ENCODE data around the gene HAS3.

HAS3 gene

GRCh38 chr16:69093974-69094373, 11.5 kb upstream of the HAS3 start:
- DNase-seq (ENCODE audit: low spot score), result no peak

GRCh38 chr16:69094501-69094900, 11.0 kb upstream of the HAS3 start:
- no peak for DNase-seq (ENCODE audit: low spot score)

GRCh38 chr16:69095193-69095592, 10.3 kb upstream of the HAS3 start:
- no peak for DNase-seq (ENCODE audit: low spot score)

GRCh38 chr16:69100071-69100691, 5.3 kb upstream of the HAS3 start:
- no peak for DNase-seq (ENCODE audit: low spot score)

DNA sequence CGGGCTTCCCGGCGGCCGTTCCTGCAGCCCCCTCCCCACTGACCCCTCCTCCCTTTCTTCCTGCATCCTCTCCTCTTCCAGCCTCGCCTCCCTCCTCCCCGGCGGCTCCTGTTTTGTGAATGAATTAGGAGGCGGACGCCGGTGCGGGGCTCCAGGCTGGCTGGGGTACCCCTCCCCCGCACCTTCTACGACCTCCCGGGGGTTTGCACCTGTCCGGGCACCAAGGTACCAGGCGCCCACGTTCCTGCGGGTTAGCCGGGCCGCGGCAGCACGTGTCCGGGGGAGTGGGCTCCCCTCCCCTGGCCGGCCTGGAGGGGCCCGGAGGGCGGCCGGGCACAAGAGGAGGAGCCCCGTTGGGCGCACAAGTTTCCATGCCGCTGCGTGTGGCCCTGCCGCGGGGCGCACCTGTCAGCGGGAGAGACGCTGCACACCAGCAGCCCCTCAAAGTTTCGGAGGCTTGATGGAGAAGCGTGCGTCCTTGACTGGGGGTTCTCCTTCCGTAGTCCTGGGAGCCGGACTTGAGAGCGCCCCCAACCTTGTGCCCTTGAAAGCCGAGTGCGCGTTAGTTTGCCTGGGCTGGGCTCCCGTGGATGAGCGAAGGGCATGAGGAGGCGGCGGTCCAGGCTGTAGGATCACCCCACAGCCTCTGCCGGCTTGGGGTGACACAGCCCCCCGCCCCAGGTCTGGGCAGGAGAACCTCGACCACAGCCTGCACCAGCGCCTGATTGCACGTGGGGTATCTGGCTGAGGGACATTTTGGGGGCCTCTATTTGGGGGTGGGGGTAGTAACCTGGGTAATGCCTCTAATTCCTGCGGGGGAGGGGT, 1.2 kb downstream of the HAS3 start:
- peak; percentile 39 for DNase-seq (ENCODE audit: low spot score)

- no peak for DNase-seq (ENCODE audit: low spot score)
Measured at GRCh38 chr16:69107316-69107962, 2.0 kb downstream of the HAS3 start.

GRCh38 chr16:69108064-69108904, 2.8 kb downstream of the HAS3 start:
- DNase-seq (ENCODE audit: low spot score), result no peak

GRCh38 chr16:69108905-69109252, 3.4 kb downstream of the HAS3 start:
- no peak for DNase-seq (ENCODE audit: low spot score)

GRCh38 chr16:69109486-69110270, 4.2 kb downstream of the HAS3 start:
- DNase-seq (ENCODE audit: low spot score), result no peak

- DNase-seq (ENCODE audit: low spot score), result no peak
Measured at GRCh38 chr16:69110406-69110805, 5.0 kb downstream of the HAS3 start.

DNA sequence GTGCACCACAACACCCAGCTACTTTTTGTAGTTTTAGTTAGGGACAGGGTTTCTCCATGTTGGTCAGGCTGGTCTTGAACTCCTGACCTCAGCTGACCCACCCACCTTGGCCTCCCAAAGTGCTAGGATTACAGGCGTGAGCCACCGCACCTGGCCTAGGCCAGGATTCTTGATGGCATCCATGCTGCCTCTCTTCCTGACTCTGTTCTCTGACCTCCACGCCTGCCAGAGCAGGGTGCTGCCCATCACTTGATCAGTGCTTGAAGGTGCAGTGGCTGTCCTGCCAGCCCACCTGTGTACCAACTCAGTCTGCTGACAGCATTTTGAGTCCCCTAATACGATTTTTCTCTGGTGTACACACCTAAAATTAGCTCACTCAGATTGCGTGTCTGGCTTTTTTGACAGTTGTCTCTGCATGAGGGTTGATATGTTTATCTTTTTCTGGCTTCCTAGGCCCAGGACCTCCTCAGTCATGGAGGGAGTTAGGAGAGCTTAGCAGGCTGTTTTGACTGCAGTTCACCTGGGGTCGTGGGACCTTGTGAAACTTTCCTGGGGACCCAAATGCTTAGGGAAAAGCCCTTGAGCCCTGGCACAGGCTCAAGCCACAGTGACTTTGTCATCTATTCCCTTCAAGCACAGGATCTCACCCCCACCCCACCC, 5.9 kb downstream of the HAS3 start:
- DNase-seq (ENCODE audit: low spot score), result no peak

DNA sequence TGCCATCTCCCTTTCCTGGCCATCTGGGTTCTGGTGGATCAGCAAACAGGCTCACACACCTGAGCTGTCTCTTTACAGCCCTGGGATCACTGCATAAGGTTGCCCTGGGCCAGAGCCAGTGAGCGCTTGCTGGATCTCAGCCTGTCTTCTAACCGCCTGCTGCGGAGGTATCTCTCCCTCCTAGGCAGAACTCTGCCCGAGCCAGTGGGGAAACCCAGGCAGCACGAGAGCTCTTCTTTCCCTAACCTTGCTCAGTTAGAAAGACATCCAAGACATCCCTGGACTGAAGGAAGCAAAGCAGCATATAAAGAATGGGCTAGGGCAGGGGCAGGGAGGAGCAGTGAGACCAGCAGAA, 6.4 kb downstream of the HAS3 start:
- no peak for DNase-seq (ENCODE audit: low spot score)

DNA sequence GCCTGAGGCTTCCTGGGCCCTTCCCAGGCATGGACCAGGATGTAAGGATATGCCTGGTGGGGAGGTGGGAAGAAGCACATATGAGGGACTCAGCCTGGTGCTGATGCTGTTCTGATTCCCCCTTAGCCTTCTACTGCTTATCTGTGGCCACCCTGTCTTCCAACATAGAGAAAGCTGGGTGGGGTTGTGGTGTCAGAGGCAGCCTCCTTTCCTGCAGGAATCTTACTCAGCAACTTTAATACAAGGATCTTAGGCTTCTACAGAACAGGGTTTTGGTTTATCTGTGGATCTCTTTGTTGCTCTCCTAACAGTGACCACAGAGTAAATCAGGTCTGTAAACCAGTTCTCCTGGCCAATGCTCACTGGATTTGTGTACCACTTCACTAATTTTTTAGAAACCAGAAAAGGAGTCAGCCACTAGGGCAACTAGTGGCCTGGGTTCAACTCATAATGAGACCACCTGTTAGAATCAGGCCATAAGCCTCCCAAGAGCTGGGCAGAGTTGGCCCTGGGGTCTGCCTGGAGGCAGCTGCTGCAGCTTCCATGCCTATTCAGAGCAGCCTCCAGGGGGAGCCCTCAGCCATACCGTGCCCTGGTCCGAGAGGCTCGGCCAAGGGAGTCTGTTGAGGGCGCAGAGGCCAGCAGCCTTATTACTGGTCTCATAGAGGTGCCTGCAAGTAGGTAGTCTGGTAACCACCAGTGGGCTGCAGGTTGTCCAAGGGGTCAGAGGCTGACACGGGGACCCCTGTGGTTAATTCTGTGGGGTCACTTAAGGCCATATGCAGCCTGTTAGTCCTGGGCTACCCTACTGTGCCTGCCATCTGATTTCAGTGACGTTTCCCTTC, 7.1 kb downstream of the HAS3 start:
- peak; percentile 96 for DNase-seq (ENCODE audit: low spot score)

- DNase-seq (ENCODE audit: low spot score), result no peak
Measured at GRCh38 chr16:69113216-69113615, 7.8 kb downstream of the HAS3 start.

GRCh38 chr16:69114346-69114975, 9.0 kb downstream of the HAS3 start:
- no peak for DNase-seq (ENCODE audit: low spot score)

GRCh38 chr16:69114976-69115355, 9.5 kb downstream of the HAS3 start:
- no peak for DNase-seq (ENCODE audit: low spot score)

DNA sequence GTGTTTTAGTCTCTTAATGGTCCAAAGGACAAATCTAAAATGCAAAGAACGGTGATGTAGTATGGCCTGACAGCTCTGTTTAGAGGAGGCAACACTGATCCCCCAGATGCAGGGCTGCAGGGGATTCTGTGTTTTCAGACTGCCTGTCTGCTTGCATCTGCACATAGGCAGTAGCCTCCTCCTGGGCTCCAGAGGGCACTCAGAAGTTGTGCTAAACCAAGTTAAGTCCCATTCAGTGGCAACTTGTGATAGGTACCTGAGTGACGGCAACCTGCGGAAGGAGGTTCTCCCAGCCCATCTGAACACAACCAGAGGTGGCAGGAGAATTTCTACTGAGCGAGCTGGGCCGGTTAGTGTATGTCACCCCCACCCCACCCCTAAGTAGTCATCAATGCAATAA, 9.9 kb downstream of the HAS3 start:
- no peak for DNase-seq (ENCODE audit: low spot score)

DNA sequence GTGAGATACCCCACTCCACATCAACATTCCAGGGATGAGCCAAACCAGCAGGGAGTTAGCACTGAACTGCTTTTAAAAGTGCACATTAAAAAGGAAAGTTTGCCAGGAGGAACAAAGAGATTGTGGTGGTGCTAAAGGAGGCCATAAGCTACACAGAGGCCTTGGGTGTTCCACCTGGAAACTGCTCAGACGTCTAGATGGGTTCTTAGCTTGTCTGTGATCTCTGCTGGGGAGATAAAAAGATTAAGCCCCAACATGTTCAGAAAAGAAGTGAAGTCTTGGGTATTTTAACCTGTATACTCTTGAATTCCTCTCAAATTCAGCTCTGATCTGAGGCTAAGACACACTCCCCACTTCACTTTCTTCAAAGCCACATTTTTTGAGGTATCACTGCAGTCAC, 10.4 kb downstream of the HAS3 start:
- no peak for DNase-seq (ENCODE audit: low spot score)

DNA sequence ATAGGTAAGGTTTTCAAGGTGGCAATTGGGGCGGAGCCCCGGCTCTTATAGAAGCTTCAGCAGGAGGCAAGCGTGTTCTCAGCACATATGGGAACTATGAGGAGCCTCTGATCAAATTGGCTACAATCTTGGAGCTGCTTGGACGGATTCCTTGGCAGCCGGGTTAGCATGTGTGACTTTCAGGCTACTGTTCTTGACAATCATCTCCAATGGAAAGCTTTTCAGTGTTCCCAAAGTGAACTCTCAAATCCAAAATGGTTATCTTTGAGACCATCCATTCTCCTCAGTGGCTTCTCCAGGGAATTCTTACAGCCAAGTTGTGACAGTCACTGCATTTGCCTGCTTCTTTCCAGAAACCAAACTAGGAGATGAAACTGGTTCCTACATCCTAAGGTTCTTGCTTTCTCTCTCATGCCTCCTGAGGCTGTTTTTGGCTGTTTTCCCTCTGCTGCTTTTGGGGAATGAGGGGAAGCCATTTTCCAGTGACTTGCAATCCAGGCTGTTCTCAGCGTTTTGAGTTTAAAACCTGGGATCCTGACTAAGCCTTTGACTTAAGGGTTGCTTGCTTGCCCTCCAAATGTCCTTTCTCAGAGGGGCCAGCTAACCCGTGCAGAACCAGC, 10.9 kb downstream of the HAS3 start:
- no peak for DNase-seq (ENCODE audit: low spot score)

All from HuH-7 (cell line).